ENCODE results near the gene MTCH1. TPM values are rescaled to one million over a fixed set of nuclear protein-coding genes. Genes with fewer than 3 reads are reported as not detected.
"Not testable (repeated sequence)": the region's sequence is repeated elsewhere in the genome, so short reads cannot be mapped to it uniquely, and the experiment has no call there.

The MTCH1 gene
- total and polyA plus RNA-seq, 10 of the 15 experiments (the other 5 are each of a cell fraction or from before 2014, with no cell fraction given): 7.2 to 128 (median 85.2) TPM

DNA sequence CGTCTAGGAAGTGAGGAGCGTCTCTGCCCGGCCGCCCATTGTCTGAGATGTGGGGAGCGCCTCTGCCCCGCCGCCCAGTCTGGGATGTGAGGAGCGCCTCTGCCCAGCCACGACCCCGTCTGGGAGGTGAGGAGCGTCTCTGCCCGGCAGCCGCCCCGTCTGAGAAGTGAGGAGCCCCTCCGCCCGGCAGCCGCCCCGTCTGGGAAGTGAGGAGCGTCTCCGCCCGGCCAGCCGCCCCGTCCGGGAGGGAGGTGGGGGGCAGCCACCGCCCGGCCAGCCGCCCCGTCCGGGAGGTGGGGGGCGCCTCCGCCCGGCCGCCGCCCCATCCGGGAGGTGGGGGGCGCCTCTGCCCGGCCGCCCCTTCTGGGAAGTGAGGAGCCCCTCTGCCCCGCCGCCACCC lies 44.4 kb downstream of the MTCH1 start:
- DNase-seq (ENCODE audit: low read depth, low spot score); RAD21 ChIA-PET (ENCODE audit: unreplicated experiment); FAIRE-seq; H3K9ac ChIP-seq (ENCODE audit: control insufficient read depth, insufficient read depth, low read length); BruUV-seq (replicated peaks); H3K9me3 ChIP-seq (replicated peaks; ENCODE audit: control insufficient read depth, insufficient read depth, low read length); in situ Hi-C loops (cut with MboI); H4K20me1 ChIP-seq (ENCODE audit: control insufficient read depth, insufficient read depth); H3K4me3 ChIP-seq; CTCF ChIA-PET; H3K4me2 ChIP-seq (ENCODE audit: control insufficient read depth, insufficient read depth); intact Hi-C loops (cut with micrococcal nuclease; ENCODE audit: unreplicated experiment); H3K36me3 ChIP-seq (ENCODE audit: control insufficient read depth in 2 of 2, insufficient read depth in 2 of 2, low read length in 1 of 2); H3K79me2 ChIP-seq (ENCODE audit: control insufficient read depth, insufficient read depth, low read length); ATAC-seq; H3K4me1 ChIP-seq (ENCODE audit: control insufficient read depth, insufficient read depth, low read length); H3K27ac ChIP-seq (ENCODE audit: control insufficient read depth, insufficient read depth); SMC1A ChIA-PET (ENCODE audit: uncharacterized antibody, unreplicated experiment); H3K27me3 ChIP-seq (replicated peaks in 1 of 2; ENCODE audit: control insufficient read depth in 2 of 2, insufficient read depth in 2 of 2, low read length in 1 of 2); POLR2A ChIA-PET; H2AFZ ChIP-seq (ENCODE audit: control insufficient read depth, low read depth, low read length): not testable (repeated sequence)
- WGBS (ENCODE audit: insufficient coverage, insufficient replicate concordance, low lambda C conversion rate, missing lambda C conversion rate): 80% methylated on average over 9 of the region's 40 CpGs

DNA sequence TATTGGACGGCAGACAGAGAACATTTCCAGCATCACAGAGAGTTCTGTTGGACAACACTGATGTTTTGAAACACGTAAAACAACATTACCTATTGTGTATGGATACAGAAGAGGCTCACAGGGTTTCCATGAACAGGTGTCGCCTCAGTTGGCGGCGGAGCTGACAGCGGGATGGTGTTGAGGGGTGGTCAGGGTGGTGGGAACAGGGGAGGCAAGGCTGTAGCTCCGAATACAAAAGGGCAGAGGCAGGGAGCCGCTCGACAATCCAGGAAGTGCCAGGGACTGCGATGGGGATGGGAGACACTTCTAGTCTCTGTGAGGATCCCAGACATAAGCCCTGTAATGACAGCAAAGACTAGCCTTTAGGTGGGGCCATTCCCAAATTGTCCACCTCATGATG lies 46.0 kb downstream of the MTCH1 start:
- Histone ChIP-seq H3K79me2 (ENCODE audit: control insufficient read depth, insufficient read depth, low read length) (no peaks in the 10 kb centered on the region), H2AFZ (ENCODE audit: control insufficient read depth, low read depth, low read length) (no peak overlapping the region), H3K27me3 (replicated peaks in 1 of 2; ENCODE audit: control insufficient read depth in 2 of 2, insufficient read depth in 2 of 2, low read length in 1 of 2) (no peaks in the 10 kb centered on the region; a peak in 1 of 4 replicates), H3K27ac (ENCODE audit: control insufficient read depth, insufficient read depth) (no peak overlapping the region), H3K9me3 (replicated peaks; ENCODE audit: control insufficient read depth, insufficient read depth, low read length) (no peaks in the 10 kb centered on the region), H3K36me3 (ENCODE audit: control insufficient read depth in 2 of 2, insufficient read depth in 2 of 2, low read length in 1 of 2) (no peaks in the 10 kb centered on the region), H4K20me1 (ENCODE audit: control insufficient read depth, insufficient read depth) (no peaks in the 10 kb centered on the region), H3K4me3 (no peak overlapping the region), H3K4me1 (ENCODE audit: control insufficient read depth, insufficient read depth, low read length) (no peaks in the 10 kb centered on the region), H3K9ac (ENCODE audit: control insufficient read depth, insufficient read depth, low read length) (no peak overlapping the region), H3K4me2 (ENCODE audit: control insufficient read depth, insufficient read depth) (no peak overlapping the region)
- no TSS peak for BruUV-seq (replicated peaks)
- RAD21 ChIA-PET (ENCODE audit: unreplicated experiment): no interaction called here
- in situ Hi-C loops (cut with MboI) (no loop called here), intact Hi-C loops (cut with micrococcal nuclease; ENCODE audit: unreplicated experiment) (no loop called here)
- CTCF ChIA-PET: no interaction called here
- DNase-seq (ENCODE audit: low read depth, low spot score): no peak
- SMC1A ChIA-PET (ENCODE audit: uncharacterized antibody, unreplicated experiment): no interaction called here
- 32% methylated on average over 10 of the region's 10 CpGs for WGBS (ENCODE audit: insufficient coverage, insufficient replicate concordance, low lambda C conversion rate, missing lambda C conversion rate)
- FAIRE-seq: no peak
- POLR2A ChIA-PET: no interaction called here
- ATAC-seq: no peak
- TF ChIP-seq, protein P1, sequence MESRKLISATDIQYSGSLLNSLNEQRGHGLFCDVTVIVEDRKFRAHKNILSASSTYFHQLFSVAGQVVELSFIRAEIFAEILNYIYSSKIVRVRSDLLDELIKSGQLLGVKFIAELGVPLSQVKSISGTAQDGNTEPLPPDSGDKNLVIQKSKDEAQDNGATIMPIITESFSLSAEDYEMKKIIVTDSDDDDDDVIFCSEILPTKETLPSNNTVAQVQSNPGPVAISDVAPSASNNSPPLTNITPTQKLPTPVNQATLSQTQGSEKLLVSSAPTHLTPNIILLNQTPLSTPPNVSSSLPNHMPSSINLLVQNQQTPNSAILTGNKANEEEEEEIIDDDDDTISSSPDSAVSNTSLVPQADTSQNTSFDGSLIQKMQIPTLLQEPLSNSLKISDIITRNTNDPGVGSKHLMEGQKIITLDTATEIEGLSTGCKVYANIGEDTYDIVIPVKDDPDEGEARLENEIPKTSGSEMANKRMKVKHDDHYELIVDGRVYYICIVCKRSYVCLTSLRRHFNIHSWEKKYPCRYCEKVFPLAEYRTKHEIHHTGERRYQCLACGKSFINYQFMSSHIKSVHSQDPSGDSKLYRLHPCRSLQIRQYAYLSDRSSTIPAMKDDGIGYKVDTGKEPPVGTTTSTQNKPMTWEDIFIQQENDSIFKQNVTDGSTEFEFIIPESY (IDR thresholded peaks at IDR 0.05): no peak
- TF ChIP-seq ZBTB4 (CRISPR knock-in tag; IDR thresholded peaks at IDR 0.05) (no peak), HDAC6 (IDR thresholded peaks at IDR 0.05; ENCODE audit: unreplicated experiment) (no peak), RAD51 (IDR thresholded peaks at IDR 0.05) (no peak), EP300 (IDR thresholded peaks at IDR 0.05; ENCODE audit: borderline replicate concordance in 1 of 2, control insufficient read depth in 1 of 2, low read depth in 2 of 2, low read length in 2 of 2) (no peak), SMAD5 (IDR thresholded peaks at IDR 0.05; ENCODE audit: low read depth) (no peak), STAT3 (IDR thresholded peaks at IDR 0.05; ENCODE audit: low read depth, low read length) (no peak), SMC3 (IDR thresholded peaks at IDR 0.05; ENCODE audit: borderline replicate concordance, low read length) (no peak), PAX5 (IDR thresholded peaks at IDR 0.05; ENCODE audit: borderline replicate concordance, low read depth, low read length) (no peak), CHD1 (IDR thresholded peaks at IDR 0.05; ENCODE audit: low read depth, low read length) (no peak)
- TF ChIP-seq, protein P2, sequence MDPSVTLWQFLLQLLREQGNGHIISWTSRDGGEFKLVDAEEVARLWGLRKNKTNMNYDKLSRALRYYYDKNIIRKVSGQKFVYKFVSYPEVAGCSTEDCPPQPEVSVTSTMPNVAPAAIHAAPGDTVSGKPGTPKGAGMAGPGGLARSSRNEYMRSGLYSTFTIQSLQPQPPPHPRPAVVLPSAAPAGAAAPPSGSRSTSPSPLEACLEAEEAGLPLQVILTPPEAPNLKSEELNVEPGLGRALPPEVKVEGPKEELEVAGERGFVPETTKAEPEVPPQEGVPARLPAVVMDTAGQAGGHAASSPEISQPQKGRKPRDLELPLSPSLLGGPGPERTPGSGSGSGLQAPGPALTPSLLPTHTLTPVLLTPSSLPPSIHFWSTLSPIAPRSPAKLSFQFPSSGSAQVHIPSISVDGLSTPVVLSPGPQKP (IDR thresholded peaks at IDR 0.05; ENCODE audit: low read depth, low read length): no peak
